ENCODE data around the gene PLXDC1. TPM values are rescaled to one million over a fixed set of nuclear protein-coding genes. Genes with fewer than 3 reads are reported as not detected.
A peak's percentile ranks its signal among the peaks of the same experiment; 100 is the strongest.

PLXDC1 gene
- under 0.01 TPM in 2 replicates for total RNA-seq

DNA sequence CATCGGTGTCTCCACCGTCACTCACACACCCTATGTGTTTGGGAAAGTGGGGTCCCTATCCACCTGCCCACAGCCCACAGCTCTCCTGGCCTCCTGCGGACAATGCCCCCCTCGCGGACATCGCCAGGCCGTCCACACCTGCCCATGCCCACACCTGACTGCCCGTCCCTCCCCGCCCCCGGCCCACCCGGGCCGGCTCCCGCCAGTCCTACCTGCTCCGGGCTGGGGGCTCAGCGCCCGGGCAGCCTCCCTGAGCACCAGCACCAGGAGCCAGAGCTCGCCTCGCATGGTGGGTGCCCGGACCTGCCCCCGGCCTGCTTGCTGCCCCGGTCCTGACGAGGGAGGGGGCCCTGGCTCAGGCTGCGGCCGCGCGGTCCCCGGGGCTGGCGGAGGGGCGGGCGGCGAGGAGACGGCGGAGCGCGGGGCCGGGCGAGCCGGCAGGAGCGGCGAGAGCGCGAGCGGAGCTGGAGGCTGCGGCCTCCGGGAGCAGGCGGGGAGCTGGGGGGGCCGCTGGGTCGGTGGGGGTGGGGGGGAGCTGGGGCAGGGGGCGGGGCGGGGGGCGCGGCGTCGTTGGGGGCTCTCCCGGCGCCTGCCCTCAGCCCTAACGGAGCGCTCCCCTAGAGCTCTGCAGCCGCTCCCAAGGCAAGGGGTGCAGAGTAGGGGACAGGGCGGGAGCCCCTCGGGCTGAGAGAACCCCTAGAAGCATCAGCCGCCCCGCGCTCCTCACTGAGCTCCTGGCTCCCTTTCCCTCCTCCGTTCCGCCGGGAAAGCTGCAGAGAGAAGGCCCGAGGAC lies at the start of gene PLXDC1:
Gene PLXDC1 (minus strand): TSS at position 488 of the 793 bp plus-strand sequence. CDS start 200 bp downstream, at position 288.
- TF ChIP-seq, protein P1, sequence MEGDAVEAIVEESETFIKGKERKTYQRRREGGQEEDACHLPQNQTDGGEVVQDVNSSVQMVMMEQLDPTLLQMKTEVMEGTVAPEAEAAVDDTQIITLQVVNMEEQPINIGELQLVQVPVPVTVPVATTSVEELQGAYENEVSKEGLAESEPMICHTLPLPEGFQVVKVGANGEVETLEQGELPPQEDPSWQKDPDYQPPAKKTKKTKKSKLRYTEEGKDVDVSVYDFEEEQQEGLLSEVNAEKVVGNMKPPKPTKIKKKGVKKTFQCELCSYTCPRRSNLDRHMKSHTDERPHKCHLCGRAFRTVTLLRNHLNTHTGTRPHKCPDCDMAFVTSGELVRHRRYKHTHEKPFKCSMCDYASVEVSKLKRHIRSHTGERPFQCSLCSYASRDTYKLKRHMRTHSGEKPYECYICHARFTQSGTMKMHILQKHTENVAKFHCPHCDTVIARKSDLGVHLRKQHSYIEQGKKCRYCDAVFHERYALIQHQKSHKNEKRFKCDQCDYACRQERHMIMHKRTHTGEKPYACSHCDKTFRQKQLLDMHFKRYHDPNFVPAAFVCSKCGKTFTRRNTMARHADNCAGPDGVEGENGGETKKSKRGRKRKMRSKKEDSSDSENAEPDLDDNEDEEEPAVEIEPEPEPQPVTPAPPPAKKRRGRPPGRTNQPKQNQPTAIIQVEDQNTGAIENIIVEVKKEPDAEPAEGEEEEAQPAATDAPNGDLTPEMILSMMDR (IDR thresholded peaks at IDR 0.05; ENCODE audit: insufficient read depth, low read length, severe bottlenecking) = no peak
- Histone ChIP-seq H3K4me3 (ENCODE audit: low read depth, low read length) (peak within 1 kb of the TSS; percentile 74), H3K36me3 (ENCODE audit: control insufficient read depth, insufficient read depth, low read length) (no peaks in the 10 kb centered on the region), H3K27me3 (ENCODE audit: control insufficient read depth, insufficient read depth, low read length) (peaks cover 13% of the 10 kb centered on the region)
- DNase-seq (ENCODE audit: low read depth) (no peak), FAIRE-seq (no peak)

DNA sequence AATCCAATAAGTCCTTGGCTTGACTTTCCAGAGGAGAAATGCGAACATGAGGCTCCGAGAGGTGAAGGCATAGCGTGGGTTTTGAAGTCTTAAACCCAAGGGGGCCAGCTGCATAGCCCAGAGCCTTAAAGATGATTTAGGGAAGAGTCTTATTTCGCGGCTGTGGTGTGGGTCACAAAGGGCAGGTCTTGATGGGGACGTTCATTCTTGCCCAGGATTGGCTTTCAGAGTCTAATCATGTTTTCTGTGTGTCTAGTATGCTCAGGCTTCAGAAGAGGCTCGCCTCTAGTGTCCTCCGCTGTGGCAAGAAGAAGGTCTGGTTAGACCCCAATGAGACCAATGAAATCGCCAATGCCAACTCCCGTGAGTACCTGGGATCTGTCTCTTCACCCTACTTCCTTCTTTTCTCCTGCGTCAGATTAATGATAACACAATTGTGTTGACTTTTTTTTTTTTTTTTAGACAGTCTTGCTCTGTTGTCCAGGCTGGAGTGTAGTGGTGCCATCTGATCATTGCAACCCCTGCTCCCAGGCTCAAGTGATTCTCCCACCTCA lies 49.6 kb upstream of the PLXDC1 start:
- Histone ChIP-seq H3K27me3 (ENCODE audit: control insufficient read depth, insufficient read depth, low read length) (no peaks in the 10 kb centered on the region), H3K36me3 (ENCODE audit: control insufficient read depth, insufficient read depth, low read length) (peaks cover 27% of the 10 kb centered on the region), H3K4me3 (ENCODE audit: low read depth, low read length) (peak overlapping the region; percentile 95)
- DNase-seq (ENCODE audit: low read depth) = no peak
- TF ChIP-seq, protein P1 (IDR thresholded peaks at IDR 0.05; ENCODE audit: insufficient read depth, low read length, severe bottlenecking) = no peak
- FAIRE-seq = no peak

DNA sequence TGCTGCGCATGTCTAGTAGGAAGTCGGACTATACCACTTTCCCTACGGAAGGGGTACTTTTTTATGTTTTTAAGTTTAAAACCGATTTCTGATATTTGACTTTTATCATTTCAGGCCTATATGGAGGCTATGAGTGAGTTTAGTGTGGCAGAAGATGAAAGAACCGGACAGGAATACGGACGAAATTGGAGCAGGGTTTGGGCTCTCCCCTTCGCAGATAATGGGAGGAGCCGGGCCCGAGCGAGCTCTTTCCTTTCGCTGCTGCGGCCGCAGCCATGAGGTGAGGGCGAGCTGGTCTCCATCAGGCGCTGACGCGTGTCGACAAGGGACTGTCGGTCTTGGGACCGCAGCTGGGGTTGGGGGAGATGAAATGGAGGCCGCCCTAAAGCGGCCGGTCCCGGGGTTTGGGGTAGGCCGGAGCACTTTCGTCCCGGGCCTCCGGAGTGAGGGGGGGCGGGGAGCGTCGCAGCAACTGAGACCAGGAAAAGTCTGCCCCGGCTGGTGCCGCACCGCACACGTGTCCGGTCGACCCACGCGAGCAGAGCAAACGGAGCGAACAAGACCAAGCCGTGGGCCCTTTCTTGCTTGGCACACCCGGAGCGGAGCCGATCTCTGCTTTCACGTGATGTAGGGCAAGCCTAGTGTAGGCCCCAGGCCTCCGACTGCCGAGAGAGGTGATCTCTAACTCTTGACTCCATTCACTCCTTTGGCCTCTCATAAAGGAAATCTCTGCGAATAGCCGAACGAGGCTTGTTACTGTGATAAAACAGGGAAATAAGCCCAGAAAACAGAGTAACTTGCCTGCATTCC lies 48.8 kb upstream of the PLXDC1 start, which contains the start of gene RPL19:
Gene RPL19 (plus strand): TSS at position 214 of the 810 bp plus-strand sequence. CDS start 62 bp downstream, at position 276.
- no peaks in the 10 kb centered on the region for H3K27me3 ChIP-seq (ENCODE audit: control insufficient read depth, insufficient read depth, low read length)
- FAIRE-seq (no peak), DNase-seq (ENCODE audit: low read depth) (no peak)
- peak within 1 kb of the TSS; percentile 95 for H3K4me3 ChIP-seq (ENCODE audit: low read depth, low read length)
- TF ChIP-seq, protein P1 (IDR thresholded peaks at IDR 0.05; ENCODE audit: insufficient read depth, low read length, severe bottlenecking) = no peak
- peaks cover 27% of the 10 kb centered on the region for H3K36me3 ChIP-seq (ENCODE audit: control insufficient read depth, insufficient read depth, low read length)

DNA sequence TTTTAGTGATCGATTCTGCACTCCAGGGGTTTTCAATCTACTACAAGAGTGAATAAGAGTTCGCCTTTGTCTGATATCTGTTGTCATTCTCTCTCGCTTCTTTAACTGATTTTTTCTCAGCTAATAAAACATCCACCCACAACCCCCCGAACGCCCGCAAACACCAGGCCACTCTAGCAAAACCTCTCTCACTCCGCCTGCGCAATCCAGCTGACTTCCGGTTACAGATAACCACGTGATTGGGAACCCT lies 48.3 kb upstream of the PLXDC1 start:
- TF ChIP-seq, protein P1 (IDR thresholded peaks at IDR 0.05; ENCODE audit: insufficient read depth, low read length, severe bottlenecking) = no peak
- Histone ChIP-seq H3K27me3 (ENCODE audit: control insufficient read depth, insufficient read depth, low read length) (no peaks in the 10 kb centered on the region), H3K36me3 (ENCODE audit: control insufficient read depth, insufficient read depth, low read length) (peaks cover 27% of the 10 kb centered on the region), H3K4me3 (ENCODE audit: low read depth, low read length) (peak overlapping the region; percentile 95)
- FAIRE-seq (no peak), DNase-seq (ENCODE audit: low read depth) (peak; percentile 86)

GRCh38 chr17:39198186-39198566 lies 46.7 kb upstream of the PLXDC1 start:
- FAIRE-seq (no peak), DNase-seq (ENCODE audit: low read depth) (no peak)
- TF ChIP-seq, protein P1 (IDR thresholded peaks at IDR 0.05; ENCODE audit: insufficient read depth, low read length, severe bottlenecking) = no peak
- H3K4me3 ChIP-seq (ENCODE audit: low read depth, low read length) = no peak overlapping the region
- peaks cover 22% of the 10 kb centered on the region for H3K36me3 ChIP-seq (ENCODE audit: control insufficient read depth, insufficient read depth, low read length)
- no peaks in the 10 kb centered on the region for H3K27me3 ChIP-seq (ENCODE audit: control insufficient read depth, insufficient read depth, low read length)

All from bronchial epithelial cell (primary cell).